ENCODE results near the gene PRRC2B.
"Not testable (repeated sequence)": the region's sequence is repeated elsewhere in the genome, so short reads cannot be mapped to it uniquely, and the experiment has no call there.

PRRC2B gene

DNA sequence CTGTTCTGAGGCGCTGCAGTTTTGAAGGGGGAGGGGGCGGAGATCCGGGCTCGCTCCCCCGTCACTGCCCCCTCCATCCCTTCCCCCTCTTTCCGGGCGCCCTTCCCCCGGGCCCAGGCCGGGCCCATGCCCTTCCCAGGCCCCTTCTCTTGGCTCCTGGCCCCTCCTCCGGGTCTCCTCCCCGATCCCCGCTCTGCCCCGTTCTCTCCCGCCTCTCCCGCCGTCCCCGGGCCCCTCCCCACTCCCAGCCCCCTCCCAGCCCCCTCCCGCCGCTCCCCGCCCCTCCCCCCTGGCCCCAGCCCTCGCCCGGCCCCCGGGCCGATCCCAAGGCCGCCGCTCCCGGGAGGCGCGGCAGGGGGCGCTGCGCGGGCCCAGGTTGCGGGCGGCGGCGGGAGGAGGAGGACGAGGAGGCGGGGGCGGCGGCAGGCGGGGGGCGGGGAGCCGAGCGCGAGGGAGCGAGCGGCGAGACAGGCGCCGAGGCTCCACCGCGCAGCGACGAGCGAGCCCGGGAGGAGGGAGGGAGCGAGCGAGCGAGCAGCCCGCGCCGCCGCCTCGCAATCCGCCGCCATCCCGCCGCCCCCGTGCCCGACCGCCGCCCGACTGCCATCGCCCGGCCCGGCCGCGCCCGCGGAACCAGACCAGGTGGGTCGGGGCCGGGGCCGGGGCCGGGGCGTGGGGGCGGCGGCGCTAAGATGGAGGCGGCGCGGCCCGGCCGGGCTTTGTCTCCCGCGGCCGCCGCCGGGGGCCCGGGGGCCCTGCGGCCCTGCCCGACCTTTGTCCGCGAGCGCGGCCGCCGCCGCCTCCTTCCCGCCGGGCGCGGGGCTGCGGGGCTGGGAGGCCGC lies at the start of gene PRRC2B:
Gene PRRC2B (plus strand): TSS at position 465 of the 842 bp plus-strand sequence. CDS start 36,059 bp downstream, outside the sequence.
- peak within 1 kb of the TSS; percentile 67 for H3K4me3 ChIP-seq (ENCODE audit: control insufficient read depth, low read depth, low read length)
- no peak for TF ChIP-seq CTCF (conservative IDR thresholded peaks at IDR 0.05; ENCODE audit: control insufficient read depth, insufficient read depth, low read depth, low read length)
- peak; percentile 61 for DNase-seq (ENCODE audit: low read depth)

DNA sequence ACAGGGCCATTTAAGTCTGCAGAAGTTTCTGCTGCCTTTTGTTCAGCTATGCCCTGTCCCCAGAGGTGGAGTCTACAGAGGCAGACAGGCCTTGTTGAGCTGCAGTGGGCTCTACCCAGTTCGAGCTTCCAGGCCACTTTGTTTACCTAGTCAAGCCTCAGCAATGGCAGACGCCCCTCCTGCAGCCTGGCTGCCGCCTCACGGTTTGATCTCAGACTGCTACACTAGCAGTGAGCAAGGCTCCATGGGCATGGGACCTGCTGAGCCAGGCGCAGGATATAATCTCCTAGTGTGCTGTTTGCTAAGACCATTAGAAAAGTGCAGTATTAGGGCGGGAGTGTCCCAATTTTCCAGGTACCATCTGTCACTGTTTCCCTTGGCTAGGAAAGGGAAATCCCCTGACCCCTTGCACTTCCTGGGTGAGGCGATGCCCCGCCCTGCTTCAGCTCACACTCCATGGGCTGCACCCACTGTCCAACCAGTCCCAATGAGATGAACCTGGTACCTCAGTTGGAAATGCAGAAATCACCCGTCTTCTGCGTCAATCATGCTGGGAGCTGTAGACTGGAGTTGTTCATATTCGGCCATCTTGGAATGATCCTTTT lies 48.9 kb upstream of the PRRC2B start:
- not testable (repeated sequence) for DNase-seq (ENCODE audit: low read depth); H3K4me3 ChIP-seq (ENCODE audit: control insufficient read depth, low read depth, low read length)

- TF ChIP-seq CTCF (conservative IDR thresholded peaks at IDR 0.05; ENCODE audit: control insufficient read depth, insufficient read depth, low read depth, low read length): no peak
- no peak overlapping the region for H3K4me3 ChIP-seq (ENCODE audit: control insufficient read depth, low read depth, low read length)
- DNase-seq (ENCODE audit: low read depth): no peak
These were observed 47.3 kb upstream of the PRRC2B start for GRCh38 chr9:131346559-131346958.

GRCh38 chr9:131347376-131348020 lies 46.4 kb upstream of the PRRC2B start:
- H3K4me3 ChIP-seq (ENCODE audit: control insufficient read depth, low read depth, low read length): no peak overlapping the region
- no peak for DNase-seq (ENCODE audit: low read depth)
- no peak for TF ChIP-seq CTCF (conservative IDR thresholded peaks at IDR 0.05; ENCODE audit: control insufficient read depth, insufficient read depth, low read depth, low read length)

DNA sequence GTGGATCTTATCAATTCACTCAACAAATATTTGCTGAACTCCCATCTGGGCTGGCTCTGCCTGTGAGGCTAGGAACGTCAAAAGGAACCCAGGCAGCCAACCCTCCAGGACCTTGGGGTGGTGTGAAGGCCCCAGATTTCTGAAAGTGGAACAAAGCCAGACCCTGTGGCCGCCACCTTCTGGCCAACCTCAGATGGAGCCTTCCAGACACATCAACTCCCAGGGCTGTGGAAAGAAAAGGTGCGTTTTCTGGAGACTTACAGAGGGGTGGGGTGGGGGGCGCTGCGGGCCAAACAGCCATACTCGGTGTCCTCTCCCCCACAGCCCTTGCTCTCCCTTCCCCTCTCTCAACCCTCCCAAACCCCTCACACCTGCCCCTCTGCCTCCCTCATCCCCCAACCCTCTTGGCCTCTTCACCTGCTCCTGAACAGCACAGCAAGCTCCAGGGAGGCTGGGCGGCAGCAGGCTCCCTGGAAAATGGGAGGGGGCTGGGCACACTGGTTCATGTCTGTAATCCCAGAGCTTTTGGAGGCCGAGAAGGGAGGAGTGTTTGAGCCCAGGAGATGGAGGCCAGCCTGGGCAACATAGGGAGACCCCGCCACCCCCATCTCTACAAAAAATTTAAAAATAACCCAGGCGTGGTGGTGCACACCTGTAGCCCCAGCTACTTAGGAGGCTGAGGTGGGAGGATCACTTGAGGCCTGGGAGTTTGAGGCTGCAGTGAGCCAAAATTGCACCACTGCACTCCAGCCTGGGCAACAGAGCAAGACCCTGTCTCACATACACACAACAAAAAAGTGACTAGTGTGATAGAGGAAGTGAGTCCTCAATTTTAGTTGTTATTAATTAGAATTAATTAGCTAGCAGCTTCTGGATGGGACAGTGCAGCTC lies 45.0 kb upstream of the PRRC2B start:
- H3K4me3 ChIP-seq (ENCODE audit: control insufficient read depth, low read depth, low read length): no peak overlapping the region
- TF ChIP-seq CTCF (conservative IDR thresholded peaks at IDR 0.05; ENCODE audit: control insufficient read depth, insufficient read depth, low read depth, low read length): no peak
- no peak for DNase-seq (ENCODE audit: low read depth)

DNA sequence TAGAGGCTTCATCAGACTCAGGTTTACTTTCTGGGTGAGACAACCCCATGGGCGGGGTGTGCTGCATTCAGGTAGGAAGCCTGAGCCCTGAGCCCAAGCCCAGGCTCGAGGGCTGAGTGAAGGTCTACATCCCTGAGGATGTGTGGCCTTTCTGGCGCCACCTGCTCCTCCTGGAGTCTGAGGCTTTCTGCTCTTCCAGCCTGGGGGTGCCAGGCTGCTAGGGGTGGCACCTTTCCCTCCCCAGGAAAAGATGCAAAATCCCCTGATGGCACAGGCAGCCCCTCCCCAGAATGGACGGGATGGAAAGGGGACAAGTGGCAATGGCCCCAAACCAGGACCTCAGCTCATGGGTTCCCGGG lies 44.4 kb upstream of the PRRC2B start:
- no peak for TF ChIP-seq CTCF (conservative IDR thresholded peaks at IDR 0.05; ENCODE audit: control insufficient read depth, insufficient read depth, low read depth, low read length)
- no peak for DNase-seq (ENCODE audit: low read depth)
- no peak overlapping the region for H3K4me3 ChIP-seq (ENCODE audit: control insufficient read depth, low read depth, low read length)
